Medulla oblongata (tissue), 1 donor: Measurements from ENCODE around the gene IDI1.
A peak's percentile ranks its signal among the peaks of the same experiment; 100 is the strongest.
"Not testable (repeated sequence)": the region's sequence is repeated elsewhere in the genome, so short reads cannot be mapped to it uniquely, and the experiment has no call there.

Source experiments
- DNase-seq: peaks from one replicate; pipeline ENCODE4 v3.0.0-alpha.2; 2015; ENCODE audit errors: extremely low spot score

The IDI1 gene

DNA sequence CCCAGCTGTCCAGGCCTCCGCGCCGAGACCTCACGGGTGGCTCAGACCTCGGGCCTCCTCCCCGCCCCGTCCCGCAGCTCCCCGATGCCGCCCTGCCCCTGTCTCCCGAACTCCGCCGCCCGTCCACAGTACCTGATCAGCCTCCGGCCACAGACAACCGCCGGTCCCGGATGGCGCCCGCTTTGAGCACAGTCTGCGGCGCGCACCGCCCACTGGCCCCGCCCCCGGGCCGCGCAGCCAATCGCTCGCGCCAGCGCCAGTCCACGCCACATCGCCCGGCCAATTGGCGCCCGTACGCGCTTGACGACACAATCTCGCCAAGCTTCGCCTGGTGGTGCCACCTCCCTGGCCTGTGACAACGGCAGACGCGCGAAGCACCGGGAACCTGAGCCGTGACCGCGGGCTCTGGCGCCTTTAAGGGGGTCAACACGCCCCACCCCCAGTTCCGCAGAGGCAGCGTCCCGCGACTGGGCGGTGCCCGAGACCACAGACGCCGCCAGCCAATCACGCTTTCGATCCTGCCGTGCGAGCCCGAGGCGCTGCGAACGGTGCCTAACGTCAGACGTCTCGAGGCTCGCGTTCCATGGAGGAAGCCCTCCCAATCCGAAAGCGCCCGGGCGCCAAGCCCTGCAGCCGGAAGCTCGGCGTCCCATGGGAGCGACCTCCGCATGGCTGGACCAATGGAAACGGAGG lies at the start of gene IDI1:
IDI1 (minus strand) TSS at position 388 of the 693 bp plus-strand sequence; CDS start at position 272, 116 bp downstream.
- peak; percentile 98 for DNase-seq

DNA sequence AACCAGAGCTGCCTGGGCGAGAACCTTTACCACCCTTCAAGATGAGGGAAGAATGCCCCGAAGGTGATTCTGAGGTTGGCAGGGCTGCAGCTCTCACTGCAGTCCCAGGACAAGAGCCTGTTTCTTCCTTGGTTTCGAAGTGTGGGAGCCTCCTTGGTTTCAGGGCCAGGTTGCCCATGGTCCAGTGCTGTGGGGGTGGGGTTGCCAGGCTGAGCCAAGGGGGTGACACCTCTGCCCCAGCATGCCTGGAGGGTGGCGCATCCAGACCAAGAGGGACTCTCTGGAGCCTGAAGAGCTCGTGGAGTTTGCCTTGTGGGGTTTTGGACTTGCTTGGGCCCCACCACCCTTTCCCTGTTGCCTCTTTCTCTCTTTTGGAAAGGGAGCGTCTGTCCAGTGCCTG lies 48.5 kb upstream of the IDI1 start:
- no peak for DNase-seq

DNA sequence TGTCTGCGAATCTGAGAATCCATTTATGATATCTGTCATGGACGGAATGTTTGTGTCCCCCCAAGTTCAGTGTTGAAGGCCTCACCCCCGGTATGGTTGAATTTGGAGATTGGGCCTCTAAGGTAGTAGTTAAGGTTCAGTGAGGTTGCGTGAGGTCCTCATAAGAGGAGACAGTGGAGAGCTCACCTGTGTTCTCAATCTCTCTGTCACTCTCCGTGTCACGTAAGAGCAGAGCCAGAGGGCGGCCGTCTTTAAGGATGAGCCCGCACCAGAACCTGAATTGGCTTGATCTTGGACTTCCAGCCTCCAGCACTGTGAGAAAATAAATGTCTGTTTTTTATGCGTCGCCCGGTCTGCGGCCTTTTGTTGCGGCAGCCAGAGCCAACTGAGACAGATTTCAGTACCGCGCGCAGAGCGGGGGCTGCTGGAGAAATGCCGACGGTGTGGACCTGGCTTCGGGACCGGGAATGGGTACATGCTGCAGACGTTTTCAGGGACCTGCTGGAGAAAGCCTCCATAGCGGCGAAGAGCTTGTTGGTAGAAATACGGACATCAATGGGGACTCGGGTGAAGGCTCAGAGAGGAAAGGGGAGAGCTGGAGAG lies 47.5 kb upstream of the IDI1 start:
- DNase-seq: no peak

DNA sequence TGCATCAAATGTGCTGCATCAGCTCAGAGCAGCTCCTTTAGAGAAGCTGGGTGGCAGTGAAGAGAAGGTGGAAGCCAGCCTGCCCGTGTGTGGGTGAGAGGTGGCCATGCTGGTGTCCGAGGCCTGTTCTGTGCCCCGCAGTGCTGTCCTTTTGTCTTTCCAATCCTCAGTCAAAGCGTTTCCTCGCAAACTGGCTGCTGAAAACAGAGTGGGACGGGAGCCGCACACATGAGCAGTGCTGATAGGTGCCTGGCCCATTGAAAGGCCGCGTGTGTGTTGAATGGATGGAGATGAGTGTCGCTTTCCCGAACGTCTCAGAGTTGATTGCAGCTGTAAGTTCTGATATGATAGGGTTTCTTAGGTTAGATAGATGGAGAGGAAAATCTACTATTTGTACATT lies 46.6 kb upstream of the IDI1 start:
- DNase-seq: no peak

DNA sequence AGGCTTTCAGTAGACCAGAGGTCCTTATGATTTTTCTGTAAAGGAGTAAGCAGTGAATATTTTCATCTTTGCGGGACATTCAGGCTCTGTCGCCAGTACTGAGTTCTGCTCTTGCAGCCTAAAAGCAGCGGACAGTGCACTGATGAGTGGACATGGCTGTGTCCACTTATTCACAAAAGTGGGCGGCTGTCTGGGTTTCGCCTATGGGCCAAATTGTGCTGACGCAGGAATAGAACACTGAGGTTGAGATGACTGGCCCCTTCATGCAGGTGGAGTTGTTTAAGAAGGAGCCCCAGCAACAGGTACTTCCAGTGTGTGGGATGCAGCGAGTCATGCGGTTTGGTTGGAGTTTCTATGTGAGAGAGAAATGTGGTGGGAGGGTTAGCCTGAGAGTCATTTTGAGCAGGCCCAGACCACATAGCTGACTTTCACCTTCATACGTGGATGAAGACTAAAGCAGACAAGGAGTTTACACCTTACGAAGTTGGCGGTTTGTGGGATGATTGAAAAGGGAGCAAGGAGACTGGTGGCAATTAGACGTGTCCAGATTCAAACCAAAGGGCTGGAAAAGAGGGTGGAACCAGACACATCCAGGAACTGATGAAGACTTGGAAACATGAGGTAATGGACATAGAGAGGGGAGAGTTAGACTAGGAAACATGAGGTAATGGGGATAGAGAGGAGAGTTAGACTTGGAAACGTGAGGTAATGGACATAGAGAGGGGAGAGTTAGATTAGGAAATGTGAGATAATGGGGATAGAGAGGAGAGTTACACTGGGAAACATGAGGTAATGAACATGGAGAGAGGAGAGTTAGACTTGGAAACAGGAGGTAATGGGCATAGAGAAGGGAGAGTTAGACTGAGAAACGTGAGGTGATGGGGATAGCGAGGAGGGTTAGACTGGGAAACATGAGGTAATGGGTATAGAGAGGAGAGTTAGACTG lies 45.5 kb upstream of the IDI1 start:
- DNase-seq: no peak

DNA sequence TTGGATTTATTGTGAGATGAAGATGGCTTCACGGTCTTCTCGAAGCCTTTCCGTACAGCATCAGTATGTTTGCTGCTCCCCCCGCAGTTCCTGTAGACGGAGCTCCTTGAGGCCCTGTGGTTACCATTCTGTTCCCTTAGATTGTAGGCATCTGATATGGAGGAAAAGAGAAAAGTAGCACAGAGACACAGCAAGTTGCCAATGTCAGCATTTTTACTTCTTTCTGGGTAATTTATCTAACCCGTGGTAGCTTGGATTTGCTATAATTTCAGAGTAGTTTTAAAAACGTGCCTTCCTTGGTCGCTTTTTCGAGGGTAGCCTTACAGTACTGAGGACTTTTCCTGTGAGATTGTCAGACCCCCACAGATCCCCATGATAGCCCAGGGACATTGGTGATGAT lies 44.8 kb upstream of the IDI1 start:
- no peak for DNase-seq

DNA sequence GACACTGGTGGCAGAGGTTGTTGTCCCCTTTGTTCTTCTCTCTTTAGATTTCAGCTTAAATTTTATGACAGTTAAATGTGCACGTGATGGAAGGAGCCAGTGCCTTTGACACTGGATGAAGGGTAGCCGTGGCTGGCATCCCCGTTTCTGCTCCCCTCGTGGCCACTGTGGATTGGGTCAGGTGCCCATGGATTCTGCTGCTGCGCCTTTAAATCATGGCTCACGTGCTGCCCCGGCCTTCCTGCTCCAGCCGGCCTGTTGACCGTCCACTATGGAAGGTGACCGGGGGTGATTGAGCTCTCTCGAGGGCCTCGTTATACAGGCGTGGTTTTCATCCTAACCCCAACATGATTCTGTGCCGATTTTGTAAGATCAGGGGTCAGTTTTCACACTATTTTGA lies 41.8 kb upstream of the IDI1 start:
- no peak for DNase-seq

DNA sequence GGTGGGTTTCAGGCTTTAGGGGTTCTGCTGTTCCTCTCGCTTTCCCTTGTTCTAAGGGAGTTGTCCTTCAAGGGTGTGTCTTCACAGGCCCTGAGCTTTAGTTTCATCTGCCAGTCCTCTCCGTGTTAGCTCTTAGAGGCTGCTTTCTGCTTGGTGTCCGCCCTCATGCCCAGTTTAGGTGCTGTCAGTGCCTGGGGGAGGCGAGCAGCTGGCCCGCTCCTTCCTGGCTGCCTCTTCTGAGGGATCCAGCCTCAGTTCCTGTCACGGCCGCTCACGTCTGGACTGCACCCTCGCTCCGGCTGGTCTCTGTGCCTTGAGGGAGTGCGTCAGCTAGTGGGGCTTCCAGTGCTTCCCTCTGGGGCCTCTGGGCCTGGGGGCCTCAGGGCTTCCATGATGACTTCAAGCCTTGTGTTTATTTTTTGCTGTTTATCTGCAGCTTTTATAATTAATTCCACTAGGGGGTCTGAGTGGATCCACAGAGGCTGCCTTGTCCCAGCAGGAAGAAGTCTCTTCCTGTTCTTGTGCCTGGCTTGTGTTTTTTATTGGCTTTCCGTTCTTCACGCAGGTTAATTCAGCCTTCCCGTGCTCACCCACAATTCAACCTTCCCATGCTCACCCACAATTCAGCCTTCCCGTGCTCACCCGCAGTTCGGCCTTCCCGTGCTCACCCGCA lies 40.2 kb upstream of the IDI1 start:
- no peak for DNase-seq

DNA sequence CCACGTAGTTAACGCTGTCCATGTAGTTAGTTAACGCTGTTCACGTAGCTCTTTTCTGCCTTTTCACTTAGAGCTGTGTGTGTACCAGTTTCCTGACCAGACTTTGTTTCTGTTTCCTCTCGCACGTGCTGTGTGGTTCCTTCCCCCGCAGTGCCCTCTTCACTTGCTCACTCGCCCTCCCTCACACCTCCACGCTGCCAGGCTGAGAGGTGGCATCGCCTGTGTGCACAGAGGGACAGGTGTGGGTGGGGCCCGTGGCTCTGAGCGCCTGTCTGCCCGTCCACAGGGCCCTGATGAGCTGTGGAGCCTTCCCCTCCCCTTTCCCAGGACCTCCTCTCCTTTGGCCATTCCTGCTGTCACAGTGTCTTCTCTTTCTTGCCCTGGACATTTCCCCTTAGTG lies 37.9 kb upstream of the IDI1 start:
- DNase-seq: no peak

DNA sequence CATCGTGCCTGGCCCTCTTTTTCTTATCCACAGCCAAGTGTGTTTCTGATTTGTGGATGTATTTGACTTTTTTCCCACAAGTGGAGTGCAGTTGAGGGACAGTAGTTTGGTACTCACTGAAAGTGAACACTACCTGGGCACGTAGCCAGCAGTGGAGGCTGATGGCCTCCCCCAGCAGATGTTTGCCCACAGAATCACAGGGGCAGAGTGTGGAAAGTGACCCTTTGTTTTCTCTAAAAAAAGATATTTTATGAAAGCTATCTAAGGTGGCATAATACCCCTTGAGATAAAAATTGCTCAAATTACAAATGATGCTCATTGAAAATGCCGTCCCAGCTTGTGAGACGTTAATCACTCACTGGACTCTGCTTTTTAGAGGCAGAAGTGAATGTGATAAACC lies 36.3 kb upstream of the IDI1 start:
- no peak for DNase-seq

DNA sequence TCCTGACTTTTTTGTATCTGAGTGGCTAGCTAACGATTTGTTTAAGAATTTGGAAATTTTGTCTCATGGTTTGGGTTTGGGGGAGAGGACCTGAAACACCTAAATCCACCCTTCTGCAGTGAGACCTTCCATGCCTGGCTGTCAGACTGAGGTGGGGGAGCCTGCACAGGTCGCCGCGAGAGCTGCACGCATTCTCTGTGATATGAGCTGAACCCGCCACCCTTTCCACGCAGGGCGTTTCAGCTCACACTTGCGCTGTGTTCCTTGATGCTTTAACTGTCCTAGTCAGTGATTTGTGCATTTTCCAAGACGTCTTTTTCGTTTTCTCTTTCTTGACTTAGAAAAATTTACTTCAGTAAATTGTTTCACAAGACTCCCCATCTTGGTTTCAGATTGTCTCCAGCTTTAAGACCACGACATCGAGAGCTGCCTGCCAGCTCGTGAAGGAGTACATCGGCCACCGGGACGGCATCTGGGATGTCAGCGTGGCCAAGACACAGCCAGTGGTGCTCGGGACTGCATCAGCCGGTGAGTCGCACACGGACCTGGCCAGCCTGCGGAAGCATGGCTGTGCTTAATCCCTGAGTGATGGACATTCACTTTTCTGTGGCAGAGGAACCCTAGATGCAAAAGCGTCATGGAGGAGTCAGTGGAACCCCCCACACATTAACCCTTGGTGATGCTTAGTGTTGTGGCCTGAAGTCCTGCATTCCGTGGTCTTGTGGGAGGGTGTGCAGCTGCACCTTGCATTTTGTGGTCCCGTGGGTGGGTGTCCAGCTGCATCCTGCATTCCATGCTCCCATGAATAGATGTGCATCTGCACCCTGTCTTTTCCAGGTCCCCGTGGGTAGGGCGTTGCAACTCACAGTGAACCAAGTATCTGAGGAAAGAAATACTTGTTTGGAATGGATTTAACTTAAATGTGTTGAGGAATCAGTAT lies 35.4 kb upstream of the IDI1 start:
- DNase-seq: no peak

DNA sequence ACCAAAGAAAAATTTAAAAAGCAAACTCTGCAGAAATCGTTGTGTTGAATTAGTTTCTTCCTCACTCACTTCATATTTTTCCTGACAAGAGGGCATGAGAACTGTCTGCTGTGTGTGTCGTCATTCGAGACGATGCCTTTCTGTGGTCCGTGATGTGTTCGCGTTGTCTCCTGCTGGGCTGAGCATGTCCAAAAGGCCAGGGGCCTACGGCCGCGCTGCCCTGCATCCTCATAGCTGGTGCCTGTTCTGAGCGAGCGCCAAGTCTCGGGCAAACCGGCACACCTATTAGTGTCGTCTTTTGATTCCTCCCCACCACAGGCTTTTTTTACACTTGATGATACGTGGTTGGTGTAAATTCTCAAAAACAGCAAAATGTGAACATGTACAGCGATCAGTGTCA lies 34.7 kb upstream of the IDI1 start:
- no peak for DNase-seq

DNA sequence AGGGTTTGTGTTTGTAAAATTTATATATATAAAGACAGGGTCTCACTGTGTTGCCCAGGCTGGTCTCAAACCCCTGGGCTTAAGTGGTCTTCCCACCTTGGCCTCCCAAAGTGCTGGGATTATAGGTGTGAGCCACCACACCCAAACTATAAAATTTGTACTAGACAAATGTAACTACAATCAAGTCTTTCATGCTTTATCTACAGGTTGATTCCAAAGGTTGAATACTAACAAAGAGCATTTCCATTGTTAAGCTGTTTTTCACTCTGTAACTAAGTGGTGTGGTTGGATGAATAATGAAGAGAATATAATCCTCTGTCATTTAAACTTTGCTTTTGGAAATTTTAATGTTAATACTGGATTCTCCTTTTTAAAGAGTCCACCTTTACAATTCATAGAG lies 29.7 kb upstream of the IDI1 start:
- DNase-seq: no peak

DNA sequence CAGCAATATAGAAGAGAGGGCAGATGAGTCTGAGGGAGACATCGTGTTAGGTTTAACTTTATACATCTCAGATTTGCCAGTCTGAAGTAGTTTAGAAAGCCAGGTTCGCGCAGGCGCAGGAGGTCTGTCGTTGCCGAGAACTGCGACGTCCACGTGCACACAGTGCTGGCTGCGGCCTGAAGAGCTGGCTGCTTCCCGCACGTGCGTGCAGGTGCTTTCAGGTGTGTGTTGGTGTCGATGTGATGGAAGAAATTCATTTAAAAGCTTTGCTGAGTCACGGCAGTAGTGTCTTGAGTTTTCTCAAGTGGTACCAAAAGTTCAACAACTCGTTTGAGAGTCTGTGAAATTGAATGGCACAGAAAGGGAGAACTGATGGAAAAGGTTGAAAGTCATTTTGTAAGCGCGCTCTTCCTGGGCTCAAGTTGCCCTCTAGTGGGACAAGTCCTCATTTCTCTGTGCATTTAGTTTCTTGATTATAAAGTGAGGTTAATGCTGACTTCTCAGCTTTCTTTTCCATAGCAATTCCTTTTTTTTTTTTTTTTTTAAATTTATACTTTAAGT lies 25.9 kb upstream of the IDI1 start:
- no peak for DNase-seq

DNA sequence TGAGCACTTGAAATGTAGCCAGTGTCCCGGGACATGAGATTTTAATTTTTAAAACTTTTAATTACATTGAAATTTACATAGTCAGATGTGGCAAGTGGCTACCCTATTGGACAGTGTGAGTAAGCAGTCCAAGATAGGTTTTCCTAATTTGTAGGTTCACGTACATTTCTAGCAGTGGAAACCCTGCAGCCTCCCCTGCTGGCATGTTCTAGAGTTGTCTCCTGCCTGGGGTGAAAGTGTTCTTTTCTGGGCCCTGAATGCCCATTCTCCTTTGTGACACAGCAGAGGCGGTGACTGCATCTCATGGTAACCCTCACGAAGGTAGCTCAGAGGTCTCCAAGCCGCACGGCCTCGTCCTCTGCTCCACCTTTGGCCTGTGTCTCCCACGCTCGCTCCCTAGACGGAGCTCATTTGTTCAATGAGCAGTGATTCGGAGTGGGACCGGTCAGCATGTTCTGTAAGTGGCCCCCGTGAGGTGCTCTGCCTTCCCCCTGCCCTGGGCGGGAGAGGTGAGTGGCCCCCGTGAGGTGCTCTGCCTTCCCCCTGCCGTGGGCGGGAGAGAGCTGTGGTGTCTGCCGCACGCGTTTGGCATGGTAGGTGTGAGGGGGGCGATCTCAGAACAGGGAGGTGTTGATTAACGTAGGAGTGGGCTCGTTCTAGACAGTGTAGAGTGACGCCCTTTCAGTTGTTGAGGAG lies 25.3 kb upstream of the IDI1 start:
- no peak for DNase-seq

DNA sequence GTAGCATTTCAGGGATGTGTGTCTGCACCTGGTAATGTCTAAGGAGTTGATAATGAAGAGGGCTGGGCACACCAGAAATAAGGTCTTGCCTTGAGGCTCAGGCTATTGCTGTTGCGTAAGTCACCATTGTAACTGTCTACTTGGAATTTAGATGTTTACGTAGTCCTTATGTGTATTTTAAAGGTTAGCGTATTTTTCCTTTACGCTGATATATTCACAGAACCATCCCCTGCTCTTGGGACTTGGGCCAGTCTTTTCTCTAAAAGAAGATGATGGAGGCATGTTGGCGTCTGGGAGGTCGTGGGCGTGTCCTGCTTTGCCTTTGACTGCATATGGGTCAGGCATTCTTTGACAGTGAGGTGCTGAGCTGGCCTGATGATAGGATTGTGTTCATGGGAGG lies 22.0 kb upstream of the IDI1 start:
- DNase-seq: no peak

DNA sequence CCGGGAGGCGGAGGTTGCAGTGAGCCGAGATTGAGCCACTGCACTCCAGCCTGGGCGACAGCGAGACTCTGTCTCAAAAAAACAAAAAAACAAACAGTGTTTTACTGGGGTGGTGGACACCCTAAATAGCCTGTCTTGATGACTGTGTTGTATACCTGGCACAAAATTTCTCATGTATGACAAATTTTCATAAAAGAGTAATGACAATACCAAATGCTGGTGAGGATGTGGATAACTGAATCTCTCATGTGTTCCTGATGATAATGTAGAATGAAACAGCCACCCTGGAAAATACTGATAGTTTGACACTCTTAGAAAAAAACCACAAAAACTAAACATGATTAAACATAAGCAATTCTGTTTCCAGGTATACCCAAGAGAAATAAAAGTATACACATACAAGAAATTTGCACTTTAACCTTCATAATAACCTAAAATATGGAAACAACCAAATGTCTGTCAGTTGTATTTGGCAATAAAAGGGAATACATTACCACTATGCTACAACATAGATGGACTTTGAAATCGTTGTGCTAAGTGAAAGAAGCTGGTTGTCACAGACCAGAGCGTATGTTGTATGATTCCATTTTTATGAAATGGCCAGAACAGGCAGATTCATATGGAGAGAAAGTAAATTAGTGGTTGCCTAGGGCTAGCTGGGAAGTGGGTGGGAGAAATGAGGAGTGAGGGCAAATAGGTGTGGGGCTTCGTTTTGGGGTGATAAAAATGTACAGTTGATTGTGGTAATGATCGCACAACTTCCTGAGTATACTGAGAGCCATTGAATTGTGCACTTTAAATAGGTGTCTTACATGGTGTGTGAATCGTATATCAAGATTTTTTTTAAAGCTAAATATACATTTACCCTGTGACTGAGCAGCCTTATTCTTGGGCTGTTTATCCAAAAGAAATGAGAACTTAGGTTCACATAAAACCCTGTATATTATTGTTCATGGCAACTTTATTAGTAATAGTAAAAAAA lies 19.8 kb upstream of the IDI1 start:
- DNase-seq: no peak

DNA sequence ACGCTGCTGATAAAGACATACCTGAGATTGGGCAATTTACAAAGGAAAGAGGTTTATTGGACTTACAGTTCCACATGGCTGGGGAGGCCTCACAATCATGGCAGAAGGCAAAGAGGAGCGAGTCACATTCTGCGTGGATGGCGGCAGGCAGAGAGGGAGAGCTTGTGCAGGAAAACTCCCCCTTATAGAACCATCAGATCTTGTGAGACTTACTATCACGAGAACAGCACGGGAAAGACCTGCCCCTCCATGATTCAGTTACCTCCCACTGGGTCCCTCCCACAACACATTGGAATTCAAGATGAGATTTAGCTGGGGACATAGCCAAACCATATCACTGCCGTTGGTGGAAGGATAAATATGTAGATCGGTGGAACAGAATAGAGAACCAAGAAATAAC lies 17.8 kb upstream of the IDI1 start:
- not testable (repeated sequence) for DNase-seq

DNA sequence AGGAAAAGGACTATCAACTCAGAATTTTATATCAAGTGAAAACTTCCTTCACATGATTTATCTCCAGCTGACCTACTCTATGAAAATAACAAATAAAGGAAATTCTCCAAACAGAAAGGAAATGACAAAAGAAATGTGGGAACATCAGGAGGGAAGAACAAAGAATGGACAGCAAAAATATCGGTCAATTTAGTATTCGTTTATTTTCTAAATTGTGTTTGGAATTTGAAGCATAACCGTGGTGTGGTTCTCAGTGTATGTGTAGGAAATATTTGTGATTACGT lies 16.0 kb upstream of the IDI1 start:
- DNase-seq: no peak
